Trophoblast cell (in vitro differentiated cells and primary cell): ENCODE data around the gene TBC1D9B.
A peak's percentile ranks its signal among the peaks of the same experiment; 100 is the strongest.

Experiments
- DNase-seq, 2 donors: peaks; one replicate each; pipeline ENCODE4 v3.0.0-alpha.2; 2016
- H2AFZ ChIP-seq: 2 replicates; pipeline ENCODE4 v1.6.1; 2013; ENCODE audit warnings: low read length, moderate library complexity, mild to moderate bottlenecking; ENCODE audit not compliant: insufficient read depth, poor library complexity
- H2AK5ac ChIP-seq: 2 replicates; pipeline ENCODE4 v1.6.1; 2013; ENCODE audit warnings: mild to moderate bottlenecking, low read length
- H2BK120ac ChIP-seq: 2 replicates; pipeline ENCODE4 v1.6.1; 2013; ENCODE audit warnings: low read length, mild to moderate bottlenecking, moderate library complexity; ENCODE audit not compliant: insufficient read depth, poor library complexity
- H2BK12ac ChIP-seq: 2 replicates; pipeline ENCODE4 v1.6.1; 2013; ENCODE audit warnings: mild to moderate bottlenecking, low read length, moderate library complexity
- H2BK5ac ChIP-seq: 2 replicates; pipeline ENCODE4 v1.6.1; 2013; ENCODE audit warnings: low read length, low read depth, moderate library complexity, mild to moderate bottlenecking; ENCODE audit not compliant: poor library complexity
- H3K14ac ChIP-seq: 2 replicates; pipeline ENCODE4 v1.6.1; 2013; ENCODE audit warnings: mild to moderate bottlenecking, low read length
- H3K18ac ChIP-seq: 2 replicates; pipeline ENCODE4 v1.6.1; 2013; ENCODE audit warnings: mild to moderate bottlenecking, low read length
- H3K23ac ChIP-seq: 2 replicates; pipeline ENCODE4 v1.6.1; 2013; ENCODE audit warnings: low read length
- H3K27ac ChIP-seq: 2 replicates; pipeline ENCODE4 v1.5.1; 2013; ENCODE audit warnings: low read depth, mild to moderate bottlenecking, inconsistent platforms, low read length, moderate library complexity
- H3K27me3 ChIP-seq: 2 replicates; pipeline ENCODE4 v1.6.1; 2013; ENCODE audit warnings: inconsistent platforms, mild to moderate bottlenecking, low read length, moderate library complexity; ENCODE audit not compliant: insufficient read depth
- H3K36me3 ChIP-seq, 2 experiments: 1 replicate in 1 of 2; 2 replicates in 1 of 2; pipeline ENCODE4 v1.6.1; 2013; ENCODE audit warnings: low read length in 2 of 2, mild to moderate bottlenecking in 2 of 2, moderate library complexity in 1 of 2; ENCODE audit not compliant: insufficient read depth in 2 of 2, control insufficient read depth in 1 of 2
- H3K4ac ChIP-seq: 2 replicates; pipeline ENCODE4 v1.6.1; 2013; ENCODE audit warnings: low read depth, mild to moderate bottlenecking, low read length, moderate library complexity
- H3K4me1 ChIP-seq, 2 experiments: 1 replicate in 1 of 2; 2 replicates in 1 of 2; pipeline ENCODE4 v1.6.1; 2013; ENCODE audit warnings: low read length in 2 of 2, mild to moderate bottlenecking in 2 of 2, moderate library complexity in 1 of 2; ENCODE audit not compliant: insufficient read depth in 2 of 2, control insufficient read depth in 1 of 2
- H3K4me2 ChIP-seq: 2 replicates; pipeline ENCODE4 v1.6.1; 2013; ENCODE audit warnings: inconsistent platforms, mild to moderate bottlenecking, low read length, moderate library complexity
- H3K4me3 ChIP-seq: 2 replicates; pipeline ENCODE4 v1.5.1; 2013; ENCODE audit warnings: mild to moderate bottlenecking, low read depth, low read length, inconsistent platforms
- H3K79me1 ChIP-seq: one replicate; pipeline ENCODE4 v1.6.1; 2013; ENCODE audit warnings: low read length
- H3K79me2 ChIP-seq: 2 replicates; pipeline ENCODE4 v1.6.1; 2013; ENCODE audit warnings: low read length, mild to moderate bottlenecking; ENCODE audit not compliant: control insufficient read depth, insufficient read depth, poor library complexity
- H3K9ac ChIP-seq: 2 replicates; pipeline ENCODE4 v1.6.1; 2013; ENCODE audit warnings: mild to moderate bottlenecking, low read length
- H3K9me3 ChIP-seq: 2 replicates; pipeline ENCODE4 v1.6.1; 2013; ENCODE audit warnings: low read depth, mild to moderate bottlenecking, control low read depth, inconsistent platforms, low read length; ENCODE audit not compliant: insufficient read depth
- H4K12ac ChIP-seq: 2 replicates; pipeline ENCODE4 v1.6.1; 2013; ENCODE audit warnings: low read depth, mild to moderate bottlenecking, low read length, moderate library complexity
- H4K8ac ChIP-seq: 2 replicates; pipeline ENCODE4 v1.6.1; 2013; ENCODE audit warnings: low read depth, mild to moderate bottlenecking, low read length, moderate library complexity
- H4K91ac ChIP-seq: one replicate; pipeline ENCODE4 v1.6.1; 2013; ENCODE audit warnings: low read depth, mild to moderate bottlenecking, low read length, moderate library complexity
- WGBS: extraction: QIAGEN DNeasy Blood & Tissue Kit; methylation state at CpG from one replicate; pipeline ENCODE4 v1.1.7; 2013; ENCODE audit warnings: missing lambda C conversion rate; ENCODE audit not compliant: insufficient read length, insufficient coverage; ENCODE audit errors: extremely low coverage; 5-methylcytosine and 5-hydroxymethylcytosine counted together

Gene TBC1D9B

GRCh38 chr5:179825655-179826182 lies 82.0 kb downstream of the TBC1D9B start:
- H3K4me3 ChIP-seq = no peak overlapping the region
- peak in 1 of 2 donors; percentile 37 for DNase-seq
- no peak overlapping the region for H2AFZ ChIP-seq
- no peak overlapping the region for H4K91ac ChIP-seq
- no peak overlapping the region for H3K4ac ChIP-seq
- no peak overlapping the region for H2BK12ac ChIP-seq
- peaks cover 3% of the 10 kb centered on the region for H3K9me3 ChIP-seq
- H3K79me1 ChIP-seq = peaks cover 8% of the 10 kb centered on the region
- H3K36me3 ChIP-seq = peaks cover 60 to 72% of the 10 kb centered on the region in 2 experiments
- no peak overlapping the region for H3K4me2 ChIP-seq
- H4K12ac ChIP-seq = no peak overlapping the region
- no peak overlapping the region for H4K8ac ChIP-seq
- H3K9ac ChIP-seq = no peak overlapping the region
- H3K27me3 ChIP-seq = no peaks in the 10 kb centered on the region
- H3K4me1 ChIP-seq = peaks cover 7 to 10% of the 10 kb centered on the region in 2 experiments
- H3K79me2 ChIP-seq = peaks cover 17% of the 10 kb centered on the region
- no peak overlapping the region for H2AK5ac ChIP-seq
- H2BK120ac ChIP-seq = no peak overlapping the region
- H3K18ac ChIP-seq = no peak overlapping the region
- H3K14ac ChIP-seq = no peak overlapping the region
- no CpG with 5 or more reads among the region's 13 CpGs for WGBS
- no peak overlapping the region for H3K27ac ChIP-seq
- H3K23ac ChIP-seq = no peak overlapping the region
- H2BK5ac ChIP-seq = no peak overlapping the region

- H3K27ac ChIP-seq = no peak overlapping the region
- H4K12ac ChIP-seq = no peak overlapping the region
- peaks cover 24% of the 10 kb centered on the region for H3K79me2 ChIP-seq
- peaks cover 2% of the 10 kb centered on the region for H3K9me3 ChIP-seq
- no peak overlapping the region for H2BK12ac ChIP-seq
- peaks cover 17% of the 10 kb centered on the region for H3K79me1 ChIP-seq
- no peak overlapping the region for H2AFZ ChIP-seq
- H3K18ac ChIP-seq = no peak overlapping the region
- no peak overlapping the region for H2BK5ac ChIP-seq
- H3K14ac ChIP-seq = no peak overlapping the region
- WGBS = no CpG with 5 or more reads among the region's 3 CpGs
- no peak overlapping the region for H3K4me3 ChIP-seq
- H2BK120ac ChIP-seq = no peak overlapping the region
- H3K4me1 ChIP-seq = peaks cover 15 to 18% of the 10 kb centered on the region in 2 experiments
- H3K4me2 ChIP-seq = no peak overlapping the region
- H3K9ac ChIP-seq = no peak overlapping the region
- no peak for DNase-seq
- H4K8ac ChIP-seq = no peak overlapping the region
- H3K27me3 ChIP-seq = no peaks in the 10 kb centered on the region
- no peak overlapping the region for H3K4ac ChIP-seq
- H4K91ac ChIP-seq = no peak overlapping the region
- no peak overlapping the region for H3K23ac ChIP-seq
- peaks cover 61 to 65% of the 10 kb centered on the region in 2 experiments for H3K36me3 ChIP-seq
- H2AK5ac ChIP-seq = no peak overlapping the region
Observed at GRCh38 chr5:179824745-179825112, 83.0 kb downstream of the TBC1D9B start.

- no peak overlapping the region for H3K9ac ChIP-seq
- H2BK12ac ChIP-seq = no peak overlapping the region
- no peak overlapping the region for H3K4me2 ChIP-seq
- H4K91ac ChIP-seq = no peak overlapping the region
- H3K36me3 ChIP-seq = peaks cover 58 to 61% of the 10 kb centered on the region in 2 experiments
- peaks cover 22% of the 10 kb centered on the region for H3K79me1 ChIP-seq
- no peak for DNase-seq
- H2AFZ ChIP-seq = no peak overlapping the region
- H3K23ac ChIP-seq = no peak overlapping the region
- no peak overlapping the region for H3K4me3 ChIP-seq
- H3K18ac ChIP-seq = no peak overlapping the region
- H3K4me1 ChIP-seq = peaks cover 19 to 21% of the 10 kb centered on the region in 2 experiments
- H4K8ac ChIP-seq = no peak overlapping the region
- no peak overlapping the region for H3K4ac ChIP-seq
- no peaks in the 10 kb centered on the region for H3K27me3 ChIP-seq
- no CpG with 5 or more reads among the region's 22 CpGs for WGBS
- no peak overlapping the region for H2AK5ac ChIP-seq
- no peak overlapping the region for H2BK120ac ChIP-seq
- H3K9me3 ChIP-seq = peaks cover 2% of the 10 kb centered on the region
- H3K14ac ChIP-seq = no peak overlapping the region
- peaks cover 24% of the 10 kb centered on the region for H3K79me2 ChIP-seq
- H4K12ac ChIP-seq = no peak overlapping the region
- no peak overlapping the region for H2BK5ac ChIP-seq
- no peak overlapping the region for H3K27ac ChIP-seq
Observed at GRCh38 chr5:179823937-179824744, 83.6 kb downstream of the TBC1D9B start.

GRCh38 chr5:179822444-179822990 lies 85.2 kb downstream of the TBC1D9B start:
- no peak overlapping the region for H2BK12ac ChIP-seq
- H3K27me3 ChIP-seq = no peaks in the 10 kb centered on the region
- H2AFZ ChIP-seq = no peak overlapping the region
- no peak overlapping the region for H3K27ac ChIP-seq
- H3K4me2 ChIP-seq = peak overlapping the region; percentile 74
- H3K14ac ChIP-seq = no peak overlapping the region
- peaks cover 27% of the 10 kb centered on the region for H3K79me2 ChIP-seq
- no peaks in the 10 kb centered on the region for H3K9me3 ChIP-seq
- peak in 1 of 2 donors; percentile 3 for DNase-seq
- no peak overlapping the region for H2BK120ac ChIP-seq
- H4K12ac ChIP-seq = no peak overlapping the region
- no peak overlapping the region for H2AK5ac ChIP-seq
- no peak overlapping the region for H3K4me3 ChIP-seq
- H4K8ac ChIP-seq = no peak overlapping the region
- peak overlapping the region; percentile 30 for H3K4ac ChIP-seq
- H2BK5ac ChIP-seq = no peak overlapping the region
- H3K36me3 ChIP-seq = peaks cover 50 to 51% of the 10 kb centered on the region in 2 experiments
- peaks cover 32% of the 10 kb centered on the region for H3K79me1 ChIP-seq
- H3K9ac ChIP-seq = no peak overlapping the region
- H3K18ac ChIP-seq = peak overlapping the region; percentile 1
- H4K91ac ChIP-seq = no peak overlapping the region
- WGBS = no CpG with 5 or more reads among the region's 8 CpGs
- H3K4me1 ChIP-seq = peaks cover 27 to 31% of the 10 kb centered on the region in 2 experiments
- no peak overlapping the region for H3K23ac ChIP-seq
